HUES6 (cell line): Measurements from ENCODE around the gene BICDL1.
A peak's percentile ranks its signal among the peaks of the same experiment; 100 is the strongest.

Experiments used
- H3K27ac ChIP-seq: 2 replicates; pipeline ENCODE4 v1.7.0; 2013; ENCODE audit warnings: low read depth, mild to moderate bottlenecking, low read length, inconsistent platforms
- H3K27me3 ChIP-seq: 2 replicates; pipeline ENCODE4 v1.6.1; 2013; ENCODE audit warnings: low read length; ENCODE audit not compliant: control insufficient read depth, insufficient read depth
- H3K36me3 ChIP-seq: 2 replicates; pipeline ENCODE4 v1.6.1; 2013; ENCODE audit warnings: low read length; ENCODE audit not compliant: control insufficient read depth, insufficient read depth
- H3K4me1 ChIP-seq: 2 replicates; pipeline ENCODE4 v1.6.1; 2013; ENCODE audit warnings: low read length; ENCODE audit not compliant: control insufficient read depth, insufficient read depth
- H3K4me3 ChIP-seq: 2 replicates; pipeline ENCODE4 v1.5.1; 2013; ENCODE audit warnings: low read depth, low read length
- H3K9ac ChIP-seq: one replicate; pipeline ENCODE4 v1.6.1; 2013; ENCODE audit warnings: mild to moderate bottlenecking, low read length
- H3K9me3 ChIP-seq: 2 replicates; pipeline ENCODE4 v1.6.1; 2013; ENCODE audit warnings: low read depth, low read length; ENCODE audit not compliant: control insufficient read depth, insufficient read depth

The BICDL1 gene

GRCh38 chr12:119988472-119989360 lies at the start of gene BICDL1:
BICDL1 (plus strand) TSS chr12:119989236; CDS start chr12:119989869, 633 bp downstream.
- H3K4me3 ChIP-seq = peak within 1 kb of the TSS; percentile 85
- no peaks in the 10 kb centered on the region for H3K36me3 ChIP-seq
- no peak within 1 kb of the TSS for H3K27ac ChIP-seq
- no peaks in the 10 kb centered on the region for H3K9me3 ChIP-seq
- H3K4me1 ChIP-seq = peaks cover 15% of the 10 kb centered on the region
- H3K27me3 ChIP-seq = peaks cover 45% of the 10 kb centered on the region
- peak within 1 kb of the TSS; percentile 60 for H3K9ac ChIP-seq

GRCh38 chr12:119940897-119941296 lies 48.1 kb upstream of the BICDL1 start:
- Histone ChIP-seq H3K9ac (no peak overlapping the region), H3K9me3 (no peaks in the 10 kb centered on the region), H3K27ac (no peak overlapping the region), H3K4me3 (no peak overlapping the region), H3K27me3 (no peaks in the 10 kb centered on the region), H3K36me3 (no peaks in the 10 kb centered on the region), H3K4me1 (peaks cover 8% of the 10 kb centered on the region)

- Histone ChIP-seq H3K36me3 (no peaks in the 10 kb centered on the region), H3K27ac (no peak overlapping the region), H3K9ac (no peak overlapping the region), H3K4me1 (peaks cover 8% of the 10 kb centered on the region), H3K4me3 (no peak overlapping the region), H3K9me3 (no peaks in the 10 kb centered on the region), H3K27me3 (no peaks in the 10 kb centered on the region)
Observed at GRCh38 chr12:119942386-119942785, 46.6 kb upstream of the BICDL1 start.

GRCh38 chr12:119946213-119946612 lies 42.8 kb upstream of the BICDL1 start:
- Histone ChIP-seq H3K36me3 (no peaks in the 10 kb centered on the region), H3K27ac (no peak overlapping the region), H3K9ac (no peak overlapping the region), H3K4me1 (no peaks in the 10 kb centered on the region), H3K27me3 (no peaks in the 10 kb centered on the region), H3K4me3 (no peak overlapping the region), H3K9me3 (no peaks in the 10 kb centered on the region)

- Histone ChIP-seq H3K4me3 (no peak overlapping the region), H3K4me1 (no peaks in the 10 kb centered on the region), H3K9ac (no peak overlapping the region)
Observed at GRCh38 chr12:119949145-119949544, 39.9 kb upstream of the BICDL1 start.

GRCh38 chr12:119949594-119949993 lies 39.4 kb upstream of the BICDL1 start:
- H3K36me3 ChIP-seq = no peaks in the 10 kb centered on the region
- H3K9ac ChIP-seq = no peak overlapping the region
- no peak overlapping the region for H3K27ac ChIP-seq
- no peaks in the 10 kb centered on the region for H3K4me1 ChIP-seq
- H3K9me3 ChIP-seq = no peaks in the 10 kb centered on the region
- H3K4me3 ChIP-seq = no peak overlapping the region
- H3K27me3 ChIP-seq = no peaks in the 10 kb centered on the region

More at GRCh38 chr12:119949145-119949544, 39.9 kb upstream of the BICDL1 start:
- Histone ChIP-seq H3K9me3 (no peaks in the 10 kb centered on the region), H3K27ac (no peak overlapping the region), H3K27me3 (no peaks in the 10 kb centered on the region), H3K36me3 (no peaks in the 10 kb centered on the region)

- Histone ChIP-seq H3K9ac (no peak overlapping the region), H3K27me3 (no peaks in the 10 kb centered on the region), H3K36me3 (no peaks in the 10 kb centered on the region), H3K27ac (no peak overlapping the region), H3K9me3 (peaks cover 20% of the 10 kb centered on the region), H3K4me1 (no peaks in the 10 kb centered on the region), H3K4me3 (no peak overlapping the region)
Observed at GRCh38 chr12:119956047-119956446, 33.0 kb upstream of the BICDL1 start.

GRCh38 chr12:119957135-119957534 lies 31.9 kb upstream of the BICDL1 start:
- H3K4me1 ChIP-seq = no peaks in the 10 kb centered on the region

GRCh38 chr12:119959435-119959834 lies 29.6 kb upstream of the BICDL1 start:
- no peak overlapping the region for H3K4me3 ChIP-seq
- H3K27ac ChIP-seq = no peak overlapping the region
- H3K27me3 ChIP-seq = no peaks in the 10 kb centered on the region
- no peaks in the 10 kb centered on the region for H3K4me1 ChIP-seq
- no peak overlapping the region for H3K9ac ChIP-seq
- H3K36me3 ChIP-seq = no peaks in the 10 kb centered on the region
- peaks cover 20% of the 10 kb centered on the region for H3K9me3 ChIP-seq

More at GRCh38 chr12:119957135-119957534, 31.9 kb upstream of the BICDL1 start:
- Histone ChIP-seq H3K27me3 (no peaks in the 10 kb centered on the region), H3K4me3 (no peak overlapping the region), H3K36me3 (no peaks in the 10 kb centered on the region), H3K9me3 (peaks cover 20% of the 10 kb centered on the region), H3K27ac (no peak overlapping the region), H3K9ac (no peak overlapping the region)

- Histone ChIP-seq H3K4me3 (no peak overlapping the region), H3K36me3 (no peaks in the 10 kb centered on the region), H3K9ac (no peak overlapping the region), H3K27me3 (no peaks in the 10 kb centered on the region), H3K9me3 (no peaks in the 10 kb centered on the region), H3K4me1 (no peaks in the 10 kb centered on the region), H3K27ac (no peak overlapping the region)
Observed at GRCh38 chr12:119964123-119964522, 24.9 kb upstream of the BICDL1 start.

- Histone ChIP-seq H3K9ac (no peak overlapping the region), H3K4me3 (no peak overlapping the region), H3K27me3 (no peaks in the 10 kb centered on the region), H3K4me1 (no peaks in the 10 kb centered on the region), H3K27ac (no peak overlapping the region), H3K36me3 (no peaks in the 10 kb centered on the region), H3K9me3 (no peaks in the 10 kb centered on the region)
Observed at GRCh38 chr12:119964929-119965328, 24.1 kb upstream of the BICDL1 start.
